Uterus (tissue), 2 donors: ENCODE data around the gene MTO1.

ENCODE experiments used
- POLR2A ChIP-seq, 2 donors: fragments of 450-650 bp; IDR thresholded peaks; one replicate each; pipeline ENCODE4 v1.6.1; 2016; ENCODE audit warnings: antibody characterized with exemption in 2 of 2, mild to moderate bottlenecking in 1 of 2, moderate library complexity in 1 of 2
- TF ChIP-seq, protein P1 (sequence below), 4 experiments: fragments of 200-600 bp in 2 of 4; fragments of 450-650 bp in 2 of 4; sonication (generic) in 2 of 4; IDR thresholded peaks; one replicate each; pipeline ENCODE4 v1.5.1; 2016 to 2019; ENCODE audit warnings: antibody characterized with exemption in 4 of 4, mild to moderate bottlenecking in 2 of 4, moderate library complexity in 1 of 4

DNA sequence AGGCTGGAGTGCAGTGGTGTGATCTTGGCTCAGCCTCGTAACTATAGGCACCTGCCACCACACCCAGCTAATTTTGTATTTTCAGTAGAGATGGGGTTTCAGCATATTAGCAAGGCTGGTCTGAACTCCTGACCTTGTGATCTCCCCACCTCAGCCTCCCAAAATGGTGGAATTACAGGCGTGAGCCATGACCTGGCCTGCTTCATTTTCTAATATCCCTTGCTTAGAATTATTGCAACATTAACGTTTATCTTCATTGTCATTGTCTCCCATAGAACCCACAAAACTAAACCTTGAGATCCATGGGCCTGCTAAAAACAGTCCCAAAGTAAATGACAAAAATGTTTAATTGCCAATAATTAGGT lies 53.2 kb downstream of the MTO1 start:
- TF ChIP-seq, protein P1, sequence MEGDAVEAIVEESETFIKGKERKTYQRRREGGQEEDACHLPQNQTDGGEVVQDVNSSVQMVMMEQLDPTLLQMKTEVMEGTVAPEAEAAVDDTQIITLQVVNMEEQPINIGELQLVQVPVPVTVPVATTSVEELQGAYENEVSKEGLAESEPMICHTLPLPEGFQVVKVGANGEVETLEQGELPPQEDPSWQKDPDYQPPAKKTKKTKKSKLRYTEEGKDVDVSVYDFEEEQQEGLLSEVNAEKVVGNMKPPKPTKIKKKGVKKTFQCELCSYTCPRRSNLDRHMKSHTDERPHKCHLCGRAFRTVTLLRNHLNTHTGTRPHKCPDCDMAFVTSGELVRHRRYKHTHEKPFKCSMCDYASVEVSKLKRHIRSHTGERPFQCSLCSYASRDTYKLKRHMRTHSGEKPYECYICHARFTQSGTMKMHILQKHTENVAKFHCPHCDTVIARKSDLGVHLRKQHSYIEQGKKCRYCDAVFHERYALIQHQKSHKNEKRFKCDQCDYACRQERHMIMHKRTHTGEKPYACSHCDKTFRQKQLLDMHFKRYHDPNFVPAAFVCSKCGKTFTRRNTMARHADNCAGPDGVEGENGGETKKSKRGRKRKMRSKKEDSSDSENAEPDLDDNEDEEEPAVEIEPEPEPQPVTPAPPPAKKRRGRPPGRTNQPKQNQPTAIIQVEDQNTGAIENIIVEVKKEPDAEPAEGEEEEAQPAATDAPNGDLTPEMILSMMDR (IDR thresholded peaks at IDR 0.05): no peak
- no peak for TF ChIP-seq POLR2A (IDR thresholded peaks at IDR 0.05)
